Caco-2 (cell line): ENCODE data around the gene PXK. TPM values are rescaled to one million over a fixed set of nuclear protein-coding genes. Genes with fewer than 3 reads are reported as not detected.

Source experiments
- BruUV-seq: library from RNA; stranded (reverse); fragments of 400-500 nt; replicated peaks from 2 replicates; lab custom pipeline; 2021; lab: Mats Ljungman, UMichigan
- CTCF ChIA-PET: fragments of 300-600 bp; sonication (Branson Sonifier 250); formaldehyde crosslinking; loops from one replicate; lab custom pipeline; 2022; ENCODE audit warnings: antibody characterized with exemption; lab: Charles Lee
- POLR2A ChIA-PET: fragments of 300-600 bp; sonication (Branson Sonifier 250); formaldehyde crosslinking; loops from one replicate; lab custom pipeline; 2022; ENCODE audit warnings: antibody characterized with exemption; lab: Charles Lee
- DNase-seq, 2 experiments: peaks; one replicate each; pipeline versions ENCODE4 v3.0.0 to v3.0.0-alpha.2; 2020 to 2022
- H3K27me3 ChIP-seq: replicated peaks from 2 replicates; pipeline ENCODE4 v1.6.0; 2011; ENCODE audit warnings: low read length; ENCODE audit not compliant: control insufficient read depth, insufficient read depth
- H3K36me3 ChIP-seq: 2 replicates; pipeline ENCODE4 v1.5.1; 2011; ENCODE audit warnings: low read length; ENCODE audit not compliant: control insufficient read depth, insufficient read depth
- H3K4me1 ChIP-seq: fragments of 250-450 bp; sonication (Bioruptor Pico); 2 replicates; pipeline ENCODE4 v1.5.1; 2020; ENCODE audit warnings: mild to moderate bottlenecking
- H3K4me3 ChIP-seq: 2 replicates; pipeline ENCODE4 v1.5.1; 2011; ENCODE audit warnings: low read depth, mild to moderate bottlenecking, control low read depth, low read length
- H3K9me3 ChIP-seq: fragments of 250-450 bp; sonication (Bioruptor Pico); 2 replicates; pipeline ENCODE4 v1.5.1; 2020; ENCODE audit warnings: mild to moderate bottlenecking, moderate library complexity
- H3K27ac Mint-ChIP-seq: one replicate; pipeline ENCODE4 v1.8.0; 2022; ENCODE audit warnings: mixed read lengths; ENCODE audit not compliant: unreplicated experiment
- H3K27me3 Mint-ChIP-seq: one replicate; pipeline ENCODE4 v1.8.0; 2022; ENCODE audit warnings: mixed read lengths; ENCODE audit not compliant: insufficient read depth, unreplicated experiment
- H3K36me3 Mint-ChIP-seq: one replicate; pipeline ENCODE4 v1.8.0; 2022; ENCODE audit warnings: mild to moderate bottlenecking, mixed read lengths; ENCODE audit not compliant: insufficient read depth, unreplicated experiment
- H3K4me1 Mint-ChIP-seq: one replicate; pipeline ENCODE4 v1.8.0; 2022; ENCODE audit warnings: low read depth, mixed read lengths; ENCODE audit not compliant: unreplicated experiment
- H3K4me3 Mint-ChIP-seq: one replicate; pipeline ENCODE4 v1.8.0; 2022; ENCODE audit warnings: mild to moderate bottlenecking, moderate library complexity, mixed read lengths; ENCODE audit not compliant: unreplicated experiment
- H3K9me3 Mint-ChIP-seq: one replicate; pipeline ENCODE4 v1.8.0; 2022; ENCODE audit warnings: mixed read lengths; ENCODE audit not compliant: unreplicated experiment
- intact Hi-C: fragments of 100-400 bp; cut with micrococcal nuclease; formaldehyde crosslinking; loops from one replicate; pipeline ENCODE4 v1.10.0; 2022; ENCODE audit not compliant: unreplicated experiment
- total RNA-seq: library from RNA; stranded (reverse); gene quantifications from 2 replicates; pipeline ENCODE4 v1.2.3, GENCODE V29; 2022
- TF ChIP-seq, protein P1 (sequence below), 2 experiments: fragments of 200-600 bp in 1 of 2; IDR thresholded peaks; 1 replicate in 1 of 2; 2 replicates in 1 of 2; pipeline versions ENCODE4 v1.5.1 to v1.8.0; 2011 to 2022; ENCODE audit warnings: antibody characterized with exemption in 1 of 2, control low read depth in 1 of 2, inconsistent platforms in 1 of 2, low read depth in 1 of 2, low read length in 1 of 2, mild to moderate bottlenecking in 1 of 2, moderate library complexity in 1 of 2; ENCODE audit not compliant: insufficient read depth in 1 of 2, severe bottlenecking in 1 of 2, unreplicated experiment in 1 of 2

PXK gene
- total RNA-seq, 1 experiment from 2014 or later: 9.1 TPM

DNA sequence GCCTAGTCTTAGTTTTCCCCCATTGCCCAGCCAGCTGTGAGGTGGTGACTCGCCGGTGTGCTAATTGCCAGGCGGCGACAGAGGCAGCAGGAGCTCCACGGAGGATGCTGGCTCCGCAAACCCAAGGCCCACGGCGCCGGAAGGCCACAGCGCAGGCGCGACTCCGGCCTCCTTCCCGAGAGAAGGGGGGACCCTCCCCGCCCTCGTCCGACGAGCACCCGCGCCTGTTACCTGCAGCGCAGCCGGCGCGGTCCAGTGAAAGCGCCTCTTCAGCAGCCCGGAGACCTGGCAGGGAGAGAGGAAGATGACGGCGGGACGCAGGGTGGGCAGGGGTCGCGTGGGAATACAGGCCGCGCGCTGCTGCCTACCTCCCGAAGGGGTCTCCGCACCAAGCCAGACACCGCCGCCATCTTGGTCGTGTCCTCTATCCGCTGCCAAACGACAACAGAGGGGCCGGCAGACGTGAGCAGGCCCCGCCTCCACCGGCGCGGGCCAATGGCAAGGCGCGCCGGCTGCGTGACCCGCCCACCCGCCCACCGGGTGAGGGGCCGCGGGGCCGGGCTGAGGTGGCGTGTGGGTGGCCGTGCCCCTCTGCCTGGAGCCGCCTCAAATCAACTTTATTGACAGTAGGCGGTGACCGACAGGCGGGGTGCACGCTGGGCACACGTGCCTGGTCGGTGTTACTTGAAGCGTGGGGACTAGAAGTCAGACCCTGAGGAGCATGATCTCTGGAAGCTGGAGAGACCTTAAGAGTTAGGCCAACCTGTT lies 100.9 kb downstream of the PXK start, which contains the start of gene PDHB:
TSS of gene PDHB (minus strand) at position 433 of the 768 bp plus-strand sequence. CDS start at position 410, 23 bp downstream.
- H3K4me3 ChIP-seq: peak within 1 kb of the TSS; percentile 81
- no peaks in the 10 kb centered on the region for H3K27me3 Mint-ChIP-seq
- intact Hi-C loops: loop anchor here (2.0 kb wide), 2 partner anchors 19 to 59 kb away; partner anchors contain the start of gene KCTD6
- peaks cover 15% of the 10 kb centered on the region for H3K4me1 Mint-ChIP-seq
- TSS peak; percentile 39 for BruUV-seq
- H3K36me3 Mint-ChIP-seq: peaks cover 31% of the 10 kb centered on the region
- H3K4me1 ChIP-seq: peaks cover 21% of the 10 kb centered on the region
- ChIA-PET CTCF (no interaction called here), POLR2A (interaction anchor here (0.7 to 1.0 kb wide), 2 partner anchors 38 to 128 kb away, joined by 3 read pairs; partner anchors contain the start of genes HTD2 and RPP14)
- no peaks in the 10 kb centered on the region for H3K9me3 ChIP-seq
- no peaks in the 10 kb centered on the region for H3K9me3 Mint-ChIP-seq
- peak; percentile 87 to 89 for DNase-seq
- no peaks in the 10 kb centered on the region for H3K27me3 ChIP-seq
- peak within 1 kb of the TSS; percentile 80 for H3K4me3 Mint-ChIP-seq
- H3K36me3 ChIP-seq: peaks cover 2% of the 10 kb centered on the region; the same call in 1 of the 2 replicates
- peak within 1 kb of the TSS; percentile 82 for H3K27ac Mint-ChIP-seq
- TF ChIP-seq, protein P1, sequence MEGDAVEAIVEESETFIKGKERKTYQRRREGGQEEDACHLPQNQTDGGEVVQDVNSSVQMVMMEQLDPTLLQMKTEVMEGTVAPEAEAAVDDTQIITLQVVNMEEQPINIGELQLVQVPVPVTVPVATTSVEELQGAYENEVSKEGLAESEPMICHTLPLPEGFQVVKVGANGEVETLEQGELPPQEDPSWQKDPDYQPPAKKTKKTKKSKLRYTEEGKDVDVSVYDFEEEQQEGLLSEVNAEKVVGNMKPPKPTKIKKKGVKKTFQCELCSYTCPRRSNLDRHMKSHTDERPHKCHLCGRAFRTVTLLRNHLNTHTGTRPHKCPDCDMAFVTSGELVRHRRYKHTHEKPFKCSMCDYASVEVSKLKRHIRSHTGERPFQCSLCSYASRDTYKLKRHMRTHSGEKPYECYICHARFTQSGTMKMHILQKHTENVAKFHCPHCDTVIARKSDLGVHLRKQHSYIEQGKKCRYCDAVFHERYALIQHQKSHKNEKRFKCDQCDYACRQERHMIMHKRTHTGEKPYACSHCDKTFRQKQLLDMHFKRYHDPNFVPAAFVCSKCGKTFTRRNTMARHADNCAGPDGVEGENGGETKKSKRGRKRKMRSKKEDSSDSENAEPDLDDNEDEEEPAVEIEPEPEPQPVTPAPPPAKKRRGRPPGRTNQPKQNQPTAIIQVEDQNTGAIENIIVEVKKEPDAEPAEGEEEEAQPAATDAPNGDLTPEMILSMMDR (IDR thresholded peaks at IDR 0.05; ENCODE audit: insufficient read depth in 1 of 2, low read depth in 1 of 2, low read length in 1 of 2, severe bottlenecking in 1 of 2, unreplicated experiment in 1 of 2): no peak

- H3K27me3 Mint-ChIP-seq: no peaks in the 10 kb centered on the region
Observed at GRCh38 chr3:58434168-58434504, 101.4 kb downstream of the PXK start.

DNA sequence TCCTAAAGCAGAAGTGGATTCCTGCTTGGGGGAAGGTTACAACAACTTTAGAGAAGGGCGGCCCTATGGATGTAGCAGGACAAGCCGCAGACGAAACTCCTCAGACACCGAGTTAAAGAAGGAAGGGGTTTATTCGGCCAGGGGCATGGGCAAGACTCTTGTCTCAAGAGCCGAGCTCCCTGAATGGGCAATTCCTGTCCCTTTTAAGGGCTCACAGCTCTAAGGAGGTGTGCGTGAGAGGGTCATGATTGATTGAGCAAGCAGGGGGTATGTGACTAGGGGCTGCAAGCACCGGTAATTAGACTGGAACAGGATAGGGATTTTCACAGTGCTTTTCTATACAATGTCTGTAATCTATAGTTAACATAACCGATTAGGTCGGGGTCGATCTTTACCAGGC lies 101.8 kb downstream of the PXK start:
- Histone ChIP-seq H3K9me3 (no peaks in the 10 kb centered on the region), H3K27me3 (no peaks in the 10 kb centered on the region), H3K4me3 (no peak overlapping the region), H3K36me3 (peaks cover 2% of the 10 kb centered on the region; the same call in 1 of the 2 replicates), H3K4me1 (peaks cover 21% of the 10 kb centered on the region)
- H3K9me3 Mint-ChIP-seq: no peaks in the 10 kb centered on the region
- peaks cover 24% of the 10 kb centered on the region for H3K36me3 Mint-ChIP-seq
- TF ChIP-seq, protein P1 (IDR thresholded peaks at IDR 0.05; ENCODE audit: insufficient read depth in 1 of 2, low read depth in 1 of 2, low read length in 1 of 2, severe bottlenecking in 1 of 2, unreplicated experiment in 1 of 2): no peak
- no peak for DNase-seq
- H3K27me3 Mint-ChIP-seq: no peaks in the 10 kb centered on the region
- peak overlapping the region; percentile 80 for H3K4me3 Mint-ChIP-seq
- intact Hi-C loops: loop anchor here (2.0 kb wide), 1 partner anchor 18 kb away; no protein-coding TSS in a partner anchor
- ChIA-PET POLR2A (interaction anchor here (1.0 kb wide), 1 partner anchor 129 kb away, joined by 3 read pairs; the partner anchor contains the start of genes HTD2 and RPP14), CTCF (no interaction called here)
- BruUV-seq: no TSS peak
- H3K27ac Mint-ChIP-seq: peak overlapping the region; percentile 82
- H3K4me1 Mint-ChIP-seq: peaks cover 15% of the 10 kb centered on the region

More at GRCh38 chr3:58434168-58434504, 101.4 kb downstream of the PXK start:
- ChIA-PET CTCF (no interaction called here), POLR2A (interaction anchor here (1.0 kb wide), 1 partner anchor 128 kb away, joined by 3 read pairs; the partner anchor contains the start of genes HTD2 and RPP14)
- Mint-ChIP-seq H3K36me3 (peaks cover 26% of the 10 kb centered on the region), H3K4me1 (peaks cover 15% of the 10 kb centered on the region), H3K9me3 (no peaks in the 10 kb centered on the region), H3K4me3 (peak overlapping the region; percentile 80), H3K27ac (peak overlapping the region; percentile 82)
- TSS peak; percentile 79 for BruUV-seq
- DNase-seq: no peak
- intact Hi-C loops: loop anchor here (2.0 kb wide), 1 partner anchor 19 kb away; no protein-coding TSS in a partner anchor
- Histone ChIP-seq H3K4me3 (peak overlapping the region; percentile 34), H3K9me3 (no peaks in the 10 kb centered on the region), H3K27me3 (no peaks in the 10 kb centered on the region), H3K4me1 (peaks cover 21% of the 10 kb centered on the region), H3K36me3 (peaks cover 2% of the 10 kb centered on the region; the same call in 1 of the 2 replicates)
- TF ChIP-seq, protein P1 (IDR thresholded peaks at IDR 0.05; ENCODE audit: insufficient read depth in 1 of 2, low read depth in 1 of 2, low read length in 1 of 2, severe bottlenecking in 1 of 2, unreplicated experiment in 1 of 2): no peak
